Kidney glomerular epithelial cell (primary cell): ENCODE results near the gene FEM1C.

ENCODE experiments used
- DNase-seq: peaks from one replicate; lab custom pipeline; 2025; lab: John Stamatoyannopoulos, UW

Gene FEM1C

DNA sequence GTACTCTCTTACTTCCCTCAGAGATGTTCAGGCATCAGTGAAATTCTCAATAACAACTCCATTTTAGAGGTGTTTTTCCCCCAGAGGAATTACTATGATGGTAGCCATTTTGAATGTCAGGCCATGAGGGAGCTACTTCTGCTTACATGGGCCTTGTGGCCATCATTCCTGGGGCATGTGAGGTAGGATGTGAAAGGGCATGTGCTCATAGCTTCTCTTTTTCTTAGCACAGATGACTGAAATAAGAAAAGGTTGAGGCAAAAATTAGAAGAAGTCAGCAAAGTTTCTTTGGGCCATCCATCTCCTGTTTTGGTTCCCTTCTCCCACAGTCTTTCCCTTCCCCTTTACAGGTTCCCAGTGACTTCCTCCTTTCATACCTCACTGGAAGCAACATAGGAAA, 68.8 kb downstream of the FEM1C start:
- DNase-seq, result no peak

DNA sequence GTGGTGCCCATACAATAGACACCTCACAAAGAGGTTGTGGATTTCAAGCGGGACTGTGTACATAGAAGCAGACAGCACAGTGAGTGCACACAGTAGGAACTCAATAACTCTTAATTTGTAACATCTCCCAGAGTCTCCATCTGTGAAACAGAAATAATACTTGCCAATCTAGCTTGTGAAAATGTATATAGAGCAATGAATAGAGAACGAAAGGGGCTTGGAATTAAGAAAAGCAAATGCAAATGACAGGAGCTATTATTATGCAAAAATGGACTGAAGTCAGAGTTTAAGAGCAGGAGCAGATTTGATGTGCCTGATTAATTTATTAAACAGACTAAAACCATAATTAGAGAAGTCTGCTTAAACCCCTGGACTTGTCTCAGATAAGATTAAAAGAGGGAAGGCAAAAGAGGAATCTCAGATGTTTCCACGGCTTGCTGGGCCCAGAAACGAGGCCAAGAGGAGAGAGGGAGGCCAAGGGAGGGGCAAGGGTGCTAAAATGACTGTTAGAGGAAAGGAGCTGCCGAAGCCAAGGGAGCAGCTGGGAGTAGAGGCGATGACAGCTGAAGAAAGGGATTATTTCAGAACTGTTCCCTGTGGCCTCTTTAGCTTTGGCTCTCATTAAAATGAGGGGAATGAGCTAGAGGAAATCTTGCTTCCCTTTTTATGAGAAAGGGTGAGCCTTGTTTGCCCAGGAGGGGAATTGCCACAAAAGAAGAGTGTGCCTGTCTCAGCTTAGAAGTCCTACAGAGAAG, 72.1 kb downstream of the FEM1C start:
- DNase-seq, result no peak

DNA sequence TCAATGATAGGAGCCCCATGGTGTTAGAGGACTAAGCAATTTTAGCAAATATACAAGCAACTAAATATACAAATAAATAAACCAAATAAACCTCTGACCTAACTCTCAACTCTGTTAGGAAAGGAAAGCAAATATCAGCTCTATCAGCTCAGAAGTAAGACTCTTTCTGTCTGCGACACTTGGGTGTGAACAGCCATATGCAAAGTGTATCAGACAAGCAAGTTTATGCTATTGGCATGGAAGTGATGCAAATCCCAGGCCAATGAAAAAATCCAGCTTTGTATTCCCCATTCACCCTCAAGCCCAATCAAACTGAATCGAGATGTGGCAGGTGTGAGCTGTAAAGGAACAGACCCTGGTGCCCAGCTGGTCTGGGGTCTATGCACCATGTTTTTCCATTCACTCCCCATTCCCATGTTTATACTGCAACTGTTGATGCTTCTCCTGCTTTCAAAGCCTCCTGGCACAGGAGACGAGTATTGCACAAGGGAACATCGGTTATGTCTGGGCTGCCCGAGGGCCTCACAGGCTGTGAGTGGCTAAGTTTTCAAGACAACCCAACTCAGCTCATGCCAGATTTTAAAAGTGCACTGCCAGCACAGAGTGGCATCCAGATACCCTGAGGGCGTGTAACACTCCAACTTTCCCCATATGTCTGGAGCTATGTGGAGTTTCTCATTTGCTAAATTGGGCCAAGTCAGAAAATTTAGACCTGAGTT, 73.1 kb downstream of the FEM1C start:
- no peak for DNase-seq

DNA sequence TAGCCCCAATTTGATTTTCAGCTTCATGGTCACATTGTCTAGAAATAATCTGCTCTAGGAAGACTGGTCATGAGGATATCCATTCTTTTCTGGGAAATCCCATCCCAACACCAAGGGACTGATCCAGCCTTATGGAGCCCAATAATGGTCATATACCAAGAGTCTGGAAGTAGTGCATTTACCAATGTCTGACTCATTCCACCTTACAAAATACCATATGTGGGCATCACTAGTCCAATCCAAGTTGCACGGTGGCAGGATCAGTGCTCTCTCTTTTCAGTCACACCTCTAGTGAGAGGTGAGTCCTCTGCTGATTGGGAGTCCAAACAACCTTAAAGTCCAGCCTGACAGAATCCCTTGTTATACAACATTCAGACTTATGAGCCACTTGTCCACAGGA, 73.7 kb downstream of the FEM1C start:
- no peak for DNase-seq
